Measurements from ENCODE around the gene SETD7.

DNA sequence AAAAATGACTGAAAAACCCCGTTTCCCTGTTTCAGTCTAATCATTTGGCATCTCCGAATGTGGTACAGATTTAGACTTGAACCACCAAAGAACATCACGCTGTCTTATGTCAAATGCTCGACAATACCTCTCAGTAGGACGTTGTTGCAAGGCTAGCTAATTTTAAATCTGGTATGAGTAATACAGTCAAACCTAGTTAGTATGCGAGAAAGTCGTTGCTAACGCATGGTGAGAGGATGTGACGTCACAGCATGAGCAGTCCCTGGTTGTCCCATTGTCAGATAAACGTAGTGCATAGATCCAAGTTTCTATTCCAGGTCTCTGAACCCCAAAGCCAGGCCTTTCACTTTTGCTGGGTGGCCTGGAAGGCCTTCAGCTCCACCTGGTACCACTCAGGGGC is 44.7 kb downstream of the SETD7 start:
- TF ChIP-seq, protein P1, sequence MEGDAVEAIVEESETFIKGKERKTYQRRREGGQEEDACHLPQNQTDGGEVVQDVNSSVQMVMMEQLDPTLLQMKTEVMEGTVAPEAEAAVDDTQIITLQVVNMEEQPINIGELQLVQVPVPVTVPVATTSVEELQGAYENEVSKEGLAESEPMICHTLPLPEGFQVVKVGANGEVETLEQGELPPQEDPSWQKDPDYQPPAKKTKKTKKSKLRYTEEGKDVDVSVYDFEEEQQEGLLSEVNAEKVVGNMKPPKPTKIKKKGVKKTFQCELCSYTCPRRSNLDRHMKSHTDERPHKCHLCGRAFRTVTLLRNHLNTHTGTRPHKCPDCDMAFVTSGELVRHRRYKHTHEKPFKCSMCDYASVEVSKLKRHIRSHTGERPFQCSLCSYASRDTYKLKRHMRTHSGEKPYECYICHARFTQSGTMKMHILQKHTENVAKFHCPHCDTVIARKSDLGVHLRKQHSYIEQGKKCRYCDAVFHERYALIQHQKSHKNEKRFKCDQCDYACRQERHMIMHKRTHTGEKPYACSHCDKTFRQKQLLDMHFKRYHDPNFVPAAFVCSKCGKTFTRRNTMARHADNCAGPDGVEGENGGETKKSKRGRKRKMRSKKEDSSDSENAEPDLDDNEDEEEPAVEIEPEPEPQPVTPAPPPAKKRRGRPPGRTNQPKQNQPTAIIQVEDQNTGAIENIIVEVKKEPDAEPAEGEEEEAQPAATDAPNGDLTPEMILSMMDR (IDR thresholded peaks at IDR 0.05; ENCODE audit: low read depth, low read length), result no peak
- no peak for TF ChIP-seq POLR2A (IDR thresholded peaks at IDR 0.05; ENCODE audit: extremely low read depth, insufficient read length)

All from NB4 (cell line).